Spleen (tissue), 11 donors: ENCODE data around the gene ITIH3. TPM values are rescaled to one million over a fixed set of nuclear protein-coding genes. Genes with fewer than 3 reads are reported as not detected.

ENCODE experiments used
- DNase-seq: peaks from one replicate; pipeline ENCODE4 v3.0.0-alpha.2; 2020
- H3K27ac ChIP-seq, 8 donors: fragments of 200-600 bp; sonication (generic) in 7 of 8; 1 replicate in 4 of 8; 2 replicates in 4 of 8; pipeline versions ENCODE4 v1.5.0 to v1.8.0; 2016 to 2021; ENCODE audit warnings: inconsistent platforms in 4 of 8, mild to moderate bottlenecking in 4 of 8, moderate library complexity in 1 of 8
- H3K27me3 ChIP-seq, 7 donors: fragments of 200-600 bp; sonication (generic) in 6 of 7; replicated peaks in 1 of 7; 1 replicate in 4 of 7; 2 replicates in 3 of 7; pipeline versions ENCODE4 v1.5.0 to v1.8.0; 2016 to 2021; ENCODE audit warnings: inconsistent platforms in 3 of 7, mild to moderate bottlenecking in 1 of 7
- H3K36me3 ChIP-seq, 6 donors: fragments of 200-600 bp; sonication (generic) in 5 of 6; 1 replicate in 4 of 6; 2 replicates in 2 of 6; pipeline versions ENCODE4 v1.5.0 to v1.8.0; 2016 to 2021; ENCODE audit warnings: inconsistent platforms in 2 of 6
- H3K4me1 ChIP-seq, 6 donors: fragments of 200-600 bp; sonication (generic) in 5 of 6; 1 replicate in 3 of 6; 2 replicates in 3 of 6; pipeline versions ENCODE4 v1.5.0 to v1.8.0; 2016 to 2021; ENCODE audit warnings: inconsistent platforms in 3 of 6
- H3K4me3 ChIP-seq, 8 donors: fragments of 200-600 bp; sonication (generic) in 7 of 8; 1 replicate in 4 of 8; 2 replicates in 4 of 8; pipeline versions ENCODE4 v1.5.0 to v1.8.0; 2016 to 2021; ENCODE audit warnings: inconsistent platforms in 4 of 8, mild to moderate bottlenecking in 4 of 8, moderate library complexity in 2 of 8
- H3K9me3 ChIP-seq, 8 donors: fragments of 200-600 bp; sonication (generic) in 7 of 8; 1 replicate in 4 of 8; 2 replicates in 4 of 8; pipeline versions ENCODE4 v1.5.0 to v1.8.0; 2016 to 2021; ENCODE audit warnings: inconsistent platforms in 4 of 8
- CTCF ChIP-seq, 11 experiments: fragments of 200-600 bp in 7 of 11; fragments of 450-650 bp in 4 of 11; sonication (generic) in 4 of 11; IDR thresholded peaks in 8 of 11; conservative IDR thresholded peaks in 3 of 11; 1 replicate in 7 of 11; 2 replicates in 4 of 11; pipeline versions ENCODE4 v1.4.0 to v1.8.0; 2016 to 2021; ENCODE audit warnings: antibody characterized with exemption in 11 of 11, inconsistent platforms in 4 of 11, mild to moderate bottlenecking in 1 of 11
- POLR2A ChIP-seq, 3 donors: fragments of 450-650 bp; IDR thresholded peaks; one replicate each; pipeline ENCODE4 v1.5.1; 2017; ENCODE audit warnings: antibody characterized with exemption in 3 of 3, mild to moderate bottlenecking in 1 of 3
- POLR2AphosphoS5 ChIP-seq, 3 donors: sonication (generic); formaldehyde crosslinking; IDR thresholded peaks; one replicate each; pipeline ENCODE4 v1.5.1; 2017; ENCODE audit warnings: antibody characterized with exemption in 3 of 3
- WGBS, 5 donors: extraction: QIAGEN DNeasy Blood & Tissue Kit in 3 of 5; methylation state at CpG; one replicate each; pipeline versions ENCODE4 v1.1.5 to v1.1.7; 2013 to 2018; 5-methylcytosine and 5-hydroxymethylcytosine counted together
- intact Hi-C: fragments of 100-400 bp; cut with DNase I; formaldehyde crosslinking; loops from one replicate; pipeline ENCODE4 v1.15.0; 2023; ENCODE audit warnings: low total_unique reads
- polyA plus RNA-seq, 3 donors: library from polyadenylated mRNA; stranded (reverse); fragments of 200-250 nt; gene quantifications; one replicate each; pipeline ENCODE4 v1.2.1, GENCODE V29; 2013
- total RNA-seq, 7 donors: library from RNA; depleted of rRNA in 3 of 7; stranded (reverse); fragments of >200 nt in 3 of 7; fragmentation: NEBNext Ultra II Directional in 4 of 7; extraction: Animal tissue kit (Norgen Biotek cat#: 25700) in 4 of 7; gene quantifications; one replicate each; pipeline versions ENCODE4 v1.1.0 to v1.2.1, GENCODE V29; 2016 to 2021
- donor health status: healthy with polysubstance abuse.
- donor health status: DM: no; HTN: no; CAD: no; lungs with moderate emphysema.
- donor health status: DM: no; HTN: no; CAD: no.
- donor health status: Bipolar disorder and iron deficiency.
- donor health status: healthy.
- donor health status: DM: no; HTN: no; CAD: no.
- donor health status: DM: yes; HTN: yes; CAD: no.

Gene ITIH3
- total and polyA plus RNA-seq, 10 donors: 8.0 to 53.7 (median 16.5) TPM

DNA sequence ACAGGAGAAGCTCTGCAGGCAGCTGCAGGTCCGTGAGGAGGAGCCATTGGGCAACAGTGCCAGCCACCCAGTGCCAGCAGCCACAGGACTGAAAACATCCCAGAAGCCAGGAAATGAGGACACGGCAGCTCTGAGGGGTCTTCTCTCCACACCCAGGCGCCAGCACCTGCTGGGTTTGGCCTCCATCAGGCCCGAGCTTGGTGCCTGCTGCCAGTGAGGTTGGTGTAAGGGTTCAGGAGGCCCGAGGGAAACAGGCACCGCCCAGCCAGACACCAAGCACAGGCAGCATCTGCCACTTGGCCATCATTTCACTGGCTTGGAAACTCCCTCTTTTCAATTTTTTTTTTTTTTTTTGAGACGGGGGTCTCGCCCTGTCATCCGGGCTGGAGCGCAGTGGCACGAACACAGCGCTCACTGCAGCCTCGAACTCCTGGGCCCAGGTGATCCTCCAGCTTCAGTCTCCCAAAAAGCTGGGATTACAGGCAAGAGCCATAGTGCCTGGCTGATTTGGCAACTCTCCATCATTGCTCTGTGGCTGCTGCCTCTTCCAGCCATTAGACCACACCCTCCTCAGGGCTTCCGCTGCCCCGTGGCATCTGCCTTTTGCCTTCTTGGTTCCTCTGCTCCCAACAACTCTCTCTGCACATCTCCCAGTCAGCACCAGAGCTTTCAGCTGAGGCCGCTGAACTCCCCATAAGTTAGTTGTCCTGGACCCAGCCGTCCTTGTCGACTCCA lies 1.5 kb upstream of the ITIH3 start:
- no peaks in the 10 kb centered on the region for H3K27me3 ChIP-seq
- peaks cover 0 to 20% (median 0%) of the 10 kb centered on the region in 6 donors for H3K4me1 ChIP-seq
- H3K4me3 ChIP-seq: no peak overlapping the region
- no peak for DNase-seq
- peak overlapping the region in 3 of 8 donors; percentile 47 to 72 (median 52) for H3K27ac ChIP-seq
- TF ChIP-seq CTCF (IDR thresholded peaks at IDR 0.05 in 8 of 11, conservative IDR thresholded peaks at IDR 0.05 in 3 of 11) (no peak), POLR2AphosphoS5 (IDR thresholded peaks at IDR 0.05) (no peak), POLR2A (IDR thresholded peaks at IDR 0.05) (no peak)
- no peaks in the 10 kb centered on the region for H3K9me3 ChIP-seq
- intact Hi-C loops: no loop called here
- 64 to 84% (median 77%) methylated on average over 17 to 18 of the region's 18 CpGs for WGBS, 5 donors
- no peaks in the 10 kb centered on the region for H3K36me3 ChIP-seq

DNA sequence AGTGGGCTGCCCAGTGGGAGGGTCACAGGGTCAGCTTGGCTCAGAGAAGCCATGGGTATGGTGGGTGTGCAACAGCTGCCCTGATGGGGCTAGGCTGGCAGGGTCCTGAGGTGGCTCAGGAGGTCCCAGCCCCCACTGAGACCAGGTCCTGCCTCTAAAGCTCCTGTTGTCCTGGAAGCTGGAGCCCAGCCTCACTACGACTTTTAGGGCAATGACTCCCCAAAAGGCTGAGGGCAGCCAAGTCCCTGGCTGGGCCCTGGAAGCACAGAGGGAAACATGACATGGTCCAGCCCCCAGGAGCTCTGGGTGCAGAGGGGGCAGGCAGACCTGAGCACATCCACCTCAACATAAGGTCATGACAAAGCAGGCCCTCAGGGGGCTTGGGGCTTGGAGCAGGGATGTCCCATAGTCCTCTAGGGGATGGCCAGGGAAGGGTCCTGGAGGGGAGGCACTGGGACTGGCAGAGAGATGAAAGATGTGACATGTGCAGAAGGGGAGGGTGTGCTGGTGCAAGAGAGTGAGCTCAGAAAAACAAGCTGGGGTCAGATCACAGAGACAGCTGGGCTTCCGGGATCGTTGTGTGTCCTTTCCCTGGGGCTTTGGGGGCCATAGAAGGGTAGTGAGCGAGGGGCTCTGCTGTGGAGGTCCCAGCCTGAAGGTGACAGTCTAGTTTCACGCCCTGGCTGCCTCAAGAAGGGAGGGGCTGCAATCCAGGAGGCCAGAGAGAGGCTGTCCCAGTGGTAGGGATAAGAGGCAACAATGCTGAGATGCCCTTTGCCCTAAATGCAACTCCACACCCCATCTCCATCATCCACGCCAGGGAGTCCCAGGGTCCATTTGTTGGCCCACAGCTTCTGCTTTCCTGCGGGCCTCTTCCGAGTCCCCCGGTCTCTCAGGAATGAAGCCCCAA lies 639 bp upstream of the ITIH3 start:
- intact Hi-C loops: no loop called here
- no peak overlapping the region for H3K4me3 ChIP-seq
- TF ChIP-seq POLR2AphosphoS5 (IDR thresholded peaks at IDR 0.05) (no peak), CTCF (IDR thresholded peaks at IDR 0.05 in 8 of 11, conservative IDR thresholded peaks at IDR 0.05 in 3 of 11) (no peak), POLR2A (IDR thresholded peaks at IDR 0.05) (no peak)
- no peak for DNase-seq
- peaks cover 0 to 20% (median 0%) of the 10 kb centered on the region in 6 donors for H3K4me1 ChIP-seq
- no peaks in the 10 kb centered on the region for H3K9me3 ChIP-seq
- WGBS, 5 donors: 69 to 79% (median 77%) methylated on average over 8 to 9 of the region's 9 CpGs
- H3K27ac ChIP-seq: peak overlapping the region in 6 of 8 donors; percentile 20 to 72 (median 46)
- H3K27me3 ChIP-seq: no peaks in the 10 kb centered on the region
- H3K36me3 ChIP-seq: no peaks in the 10 kb centered on the region

DNA sequence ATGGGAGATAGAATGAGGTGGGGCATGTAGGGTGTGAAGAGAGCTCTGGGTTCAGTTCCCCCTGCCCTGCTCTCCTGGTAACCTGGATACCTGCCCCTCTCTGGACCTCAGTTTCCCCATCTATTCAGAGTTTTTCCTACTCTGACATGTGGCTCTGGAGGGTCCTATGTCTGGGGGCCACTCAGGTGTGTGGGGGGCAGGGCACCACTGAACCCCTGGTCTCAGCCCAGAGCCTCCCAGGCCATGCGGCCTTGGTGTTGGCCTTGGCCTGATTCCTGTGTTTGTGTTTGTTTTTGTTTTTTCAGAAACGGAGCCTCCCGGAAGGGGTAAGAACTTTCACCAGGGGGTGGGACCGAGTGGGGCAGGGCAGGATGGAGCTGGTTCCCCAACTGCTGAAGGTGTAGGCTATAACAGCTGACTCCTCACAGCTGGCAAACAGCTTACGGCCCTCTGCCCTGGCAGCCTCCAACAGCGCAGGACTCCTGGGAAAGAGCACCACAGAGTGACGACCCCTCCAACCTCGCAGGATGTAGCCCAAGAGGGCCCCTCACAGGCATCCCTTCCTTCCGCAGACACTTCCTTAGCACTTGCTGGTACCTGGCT lies 803 bp downstream of the ITIH3 start:
- intact Hi-C loops: no loop called here
- no peaks in the 10 kb centered on the region for H3K36me3 ChIP-seq
- H3K4me1 ChIP-seq: peaks cover 0 to 20% (median 0%) of the 10 kb centered on the region in 6 donors
- DNase-seq: no peak
- peak overlapping the region in 3 of 8 donors; percentile 47 to 72 (median 52) for H3K27ac ChIP-seq
- TF ChIP-seq POLR2AphosphoS5 (IDR thresholded peaks at IDR 0.05): no peak
- no peak for TF ChIP-seq CTCF (IDR thresholded peaks at IDR 0.05 in 8 of 11, conservative IDR thresholded peaks at IDR 0.05 in 3 of 11)
- TF ChIP-seq POLR2A (IDR thresholded peaks at IDR 0.05): no peak
- no peaks in the 10 kb centered on the region for H3K27me3 ChIP-seq
- H3K4me3 ChIP-seq: no peak overlapping the region
- H3K9me3 ChIP-seq: no peaks in the 10 kb centered on the region
- WGBS, 5 donors: 51 to 70% (median 60%) methylated on average over 9 of the region's 9 CpGs
